GM19328 (cell line): Measurements from ENCODE around the gene CCDC60.

Source experiments
- ATAC-seq: cut with Tn5 transposase; IDR thresholded peaks from one replicate; pipeline ENCODE4 v1.9.1; 2021; ENCODE audit warnings: mild to moderate bottlenecking, moderate library complexity; ENCODE audit not compliant: unreplicated experiment

The CCDC60 gene

DNA sequence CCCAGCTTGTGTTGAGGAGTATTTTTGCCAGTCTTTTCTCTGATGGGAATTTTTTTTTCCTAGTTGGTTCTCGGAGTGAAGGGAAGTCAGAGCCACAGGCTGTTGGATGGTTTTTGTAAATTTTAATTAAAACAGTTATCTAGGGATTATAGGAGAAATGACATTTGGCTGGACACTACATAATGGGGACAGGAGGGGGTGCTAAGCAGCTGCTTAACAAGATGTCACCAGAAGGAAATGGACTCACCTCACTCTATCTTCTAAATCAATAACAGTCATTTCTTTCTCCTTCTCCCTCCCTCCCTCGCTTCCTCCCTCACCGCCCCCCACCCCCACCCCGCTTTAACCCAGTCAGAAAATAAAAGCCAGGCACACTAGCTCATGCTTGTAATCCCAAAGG is 165.7 kb downstream of the CCDC60 start:
- no peak for ATAC-seq

- no peak for ATAC-seq
Observed at GRCh38 chr12:119501052-119501451, 166.5 kb downstream of the CCDC60 start.

GRCh38 chr12:119505001-119505400 is 170.5 kb downstream of the CCDC60 start:
- no peak for ATAC-seq

- no peak for ATAC-seq
Observed at GRCh38 chr12:119512772-119513497, 178.4 kb downstream of the CCDC60 start.

- no peak for ATAC-seq
Observed at GRCh38 chr12:119528241-119528640, 193.7 kb downstream of the CCDC60 start.

GRCh38 chr12:119540476-119540875 is 205.9 kb downstream of the CCDC60 start:
- ATAC-seq: no peak

DNA sequence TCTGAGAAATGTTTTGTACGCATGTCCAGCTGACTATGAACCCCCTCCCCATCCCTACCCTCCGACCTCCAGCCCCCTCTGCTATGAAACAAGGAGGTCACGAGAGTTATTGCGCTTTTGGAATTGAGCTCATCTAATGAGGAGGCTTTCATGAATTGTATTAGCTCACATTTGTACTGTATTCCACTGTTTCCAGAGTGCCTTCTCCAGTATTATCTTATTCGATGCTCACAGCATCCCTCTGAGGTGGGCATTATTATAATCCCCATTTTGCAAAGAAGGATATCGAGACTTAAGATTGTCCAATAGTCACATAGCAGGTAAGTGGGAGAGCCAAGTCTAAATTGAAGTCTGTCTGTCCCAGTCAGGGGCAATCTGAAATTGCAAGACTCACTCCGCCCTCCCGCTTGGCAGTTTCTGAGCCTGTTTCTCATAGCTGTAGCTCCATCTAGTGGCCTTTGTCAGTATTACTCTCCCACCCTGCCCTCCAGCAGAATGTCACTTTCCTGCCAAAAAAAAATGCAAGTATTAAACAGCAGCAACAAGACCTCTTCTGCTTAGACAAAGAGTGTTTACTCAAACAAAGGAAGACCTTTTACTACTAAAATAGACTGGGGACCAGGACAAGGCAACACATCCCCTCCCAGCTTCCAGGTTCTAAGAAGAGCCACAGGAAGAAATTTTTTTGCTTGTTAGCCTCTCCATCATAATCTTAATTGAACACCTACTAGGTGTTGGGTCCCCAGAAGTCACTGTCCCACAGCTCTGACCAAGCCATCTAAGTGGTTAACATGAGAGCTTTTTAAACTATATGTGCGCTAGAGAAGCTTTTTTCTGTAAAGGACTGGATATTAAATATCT is 210.5 kb downstream of the CCDC60 start:
- ATAC-seq: no peak

GRCh38 chr12:119546340-119546739 is 211.8 kb downstream of the CCDC60 start:
- no peak for ATAC-seq

- no peak for ATAC-seq
Observed at GRCh38 chr12:119547001-119547400, 212.5 kb downstream of the CCDC60 start.

DNA sequence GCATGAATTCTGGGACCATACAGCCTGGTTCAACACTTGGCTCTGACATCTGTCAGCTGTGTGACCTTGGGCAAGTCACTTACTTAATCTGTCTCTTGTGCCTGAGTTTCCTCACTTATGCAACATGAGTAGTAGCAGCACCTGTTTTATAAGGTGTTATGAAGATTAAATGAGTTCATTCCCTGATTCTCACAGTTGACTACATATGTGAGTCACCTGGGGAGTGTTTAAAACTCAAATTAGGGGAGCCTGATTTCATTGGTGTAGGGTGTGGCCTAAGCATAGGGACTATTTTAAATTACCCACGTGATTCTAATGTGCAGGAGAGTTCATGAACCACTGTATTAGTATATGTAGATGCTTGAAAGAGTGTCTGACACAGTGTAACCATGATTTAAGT is 222.3 kb downstream of the CCDC60 start:
- ATAC-seq: no peak

DNA sequence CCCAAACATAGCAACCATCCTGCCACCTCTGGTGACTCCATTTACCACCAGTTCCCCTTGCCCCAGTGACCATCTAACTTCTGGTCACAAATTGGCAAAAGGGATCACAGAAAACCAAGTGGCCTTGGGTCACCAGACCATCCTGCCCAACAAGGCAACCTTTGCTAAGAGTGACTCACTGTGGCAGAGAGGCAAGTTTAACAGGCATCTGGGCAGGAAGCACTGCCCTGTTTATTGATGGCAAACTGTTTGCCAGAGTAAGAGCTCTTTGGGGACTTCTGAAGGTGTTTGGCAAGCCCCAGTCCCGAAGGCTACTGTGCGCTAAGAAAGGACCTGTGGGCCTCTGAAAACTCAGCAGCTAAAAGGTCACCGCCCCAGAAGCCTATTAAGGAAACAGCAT is 230.9 kb downstream of the CCDC60 start:
- no peak for ATAC-seq

DNA sequence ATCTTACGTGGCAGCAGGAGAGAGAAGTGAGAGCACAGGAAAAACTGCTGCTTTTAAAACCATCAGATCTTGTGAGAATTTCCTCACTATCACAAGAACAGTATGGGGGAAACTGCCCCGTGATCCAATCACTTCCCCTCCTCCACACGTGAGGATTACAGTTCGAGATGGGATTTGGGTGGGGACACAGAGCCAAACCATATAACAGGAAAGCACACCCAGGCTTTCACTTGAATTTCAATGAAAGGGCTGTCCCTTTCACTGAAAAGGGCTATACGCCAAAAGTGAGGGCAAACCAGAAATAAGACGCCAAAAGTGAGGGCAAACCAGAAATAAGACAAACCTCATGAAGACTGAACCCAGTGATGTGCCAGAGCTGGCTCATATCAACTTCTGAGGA is 236.2 kb downstream of the CCDC60 start:
- no peak for ATAC-seq

DNA sequence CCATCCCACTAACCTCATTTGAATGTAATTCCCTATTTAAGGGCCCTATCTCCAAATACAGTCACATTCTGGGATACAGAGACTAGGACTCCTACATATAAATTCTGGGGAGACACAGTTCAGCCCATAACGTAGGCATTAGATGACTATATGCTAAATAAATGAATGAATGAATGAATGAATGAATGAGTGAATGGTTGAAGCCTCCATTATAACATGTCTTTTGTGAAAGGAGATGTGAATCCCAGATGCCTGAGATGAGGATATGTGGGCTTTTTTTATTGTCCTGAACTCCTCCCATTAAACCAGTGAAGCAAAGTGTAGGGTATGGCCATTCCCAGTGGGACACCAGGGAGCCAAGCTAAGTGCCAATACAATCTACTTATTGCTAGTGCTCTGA is 238.6 kb downstream of the CCDC60 start:
- ATAC-seq: no peak

- ATAC-seq: no peak
Observed at GRCh38 chr12:119574255-119574654, 239.7 kb downstream of the CCDC60 start.

DNA sequence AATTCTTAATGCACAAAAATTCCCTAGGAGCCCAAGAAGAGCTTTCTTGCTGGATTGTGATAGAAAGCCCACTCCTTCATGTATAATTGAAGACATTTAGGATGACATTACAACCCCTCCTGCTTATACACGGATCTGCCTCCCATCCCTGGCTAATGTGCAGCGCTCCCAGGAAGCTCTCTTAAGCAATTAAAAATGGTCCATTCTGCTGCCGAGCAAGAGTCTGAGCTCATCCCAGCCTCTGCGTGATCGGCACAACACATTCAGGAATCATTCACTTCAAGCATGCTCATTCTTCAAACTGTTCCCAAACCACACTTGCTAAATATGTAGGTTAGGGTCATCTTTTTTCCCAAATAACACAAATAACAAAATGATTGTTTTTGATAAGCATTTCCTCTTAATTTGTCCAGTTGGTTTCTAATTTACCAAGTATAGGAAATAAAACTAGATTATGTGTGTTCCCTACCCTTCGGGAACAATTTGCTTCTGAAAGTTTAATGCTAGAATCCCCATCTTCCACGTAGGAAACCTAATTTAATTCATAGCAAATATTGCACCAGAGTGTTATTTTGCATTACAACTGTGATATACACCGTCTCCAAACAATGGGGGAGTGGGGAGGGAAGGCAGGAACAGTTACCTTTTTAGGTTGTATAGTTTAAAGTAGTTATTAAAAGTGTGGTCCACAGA is 241.7 kb downstream of the CCDC60 start:
- ATAC-seq: no peak

- ATAC-seq: no peak
Observed at GRCh38 chr12:119576915-119577314, 242.4 kb downstream of the CCDC60 start.

DNA sequence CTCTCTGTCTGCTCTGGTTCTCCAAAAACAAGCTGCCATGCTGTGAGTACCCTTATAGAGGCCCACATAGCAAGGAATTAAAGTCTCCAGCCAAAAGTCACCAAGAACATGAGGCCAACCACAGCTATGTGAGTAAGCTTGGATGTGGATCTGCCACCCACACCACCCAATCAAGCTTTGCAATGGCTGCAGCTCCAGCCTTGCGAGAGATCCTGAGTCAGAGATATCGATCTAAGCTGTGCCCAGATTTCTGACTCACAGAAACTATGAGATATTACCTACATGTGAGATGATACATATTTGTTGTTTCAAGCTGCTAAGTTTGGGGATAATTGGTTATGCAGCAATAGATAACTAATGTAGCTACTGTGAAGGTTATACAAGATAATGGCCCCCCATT is 243.6 kb downstream of the CCDC60 start:
- no peak for ATAC-seq

DNA sequence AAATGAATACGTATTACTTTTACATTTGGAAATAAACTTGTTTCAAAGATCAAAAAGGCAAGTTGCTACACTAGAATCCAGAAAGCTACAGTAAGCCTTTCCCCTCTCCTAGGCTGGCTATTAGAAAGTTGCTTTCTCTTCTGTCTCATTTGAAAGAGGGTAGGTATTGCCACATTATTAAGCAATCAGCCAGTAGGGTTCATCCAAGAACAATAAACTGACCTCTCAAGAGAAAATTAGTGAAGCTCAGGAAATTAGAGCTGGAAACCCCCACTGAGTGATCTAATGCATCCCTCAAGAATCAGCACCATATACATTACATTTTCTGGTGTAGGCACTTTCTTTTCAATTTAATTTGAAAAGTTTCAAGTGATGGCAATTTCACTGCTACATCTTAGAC is 254.6 kb downstream of the CCDC60 start:
- ATAC-seq: no peak

DNA sequence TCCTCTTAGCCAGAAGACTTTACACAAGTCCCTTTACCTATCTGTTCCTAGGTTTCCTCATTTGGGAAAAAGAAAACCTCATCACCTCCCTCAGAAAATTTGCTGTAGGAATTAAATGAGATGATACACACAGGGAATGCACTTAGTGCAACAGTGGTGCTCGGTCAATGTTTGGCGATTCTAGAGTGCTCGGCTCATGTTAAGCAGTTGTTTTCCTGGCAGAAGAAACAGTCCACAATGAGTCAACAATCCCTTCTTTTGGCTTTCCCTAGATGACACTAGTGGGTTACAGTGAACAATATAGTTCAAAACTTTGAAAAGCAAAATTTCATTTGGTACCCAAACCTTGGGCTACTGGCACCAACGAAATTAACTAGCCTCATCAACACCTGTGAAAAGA is 255.1 kb downstream of the CCDC60 start:
- no peak for ATAC-seq
